Measurements from ENCODE around the gene NT5M. TPM values are rescaled to one million over a fixed set of nuclear protein-coding genes. Genes with fewer than 3 reads are reported as not detected.

NT5M gene
- total RNA-seq, 1 donor from 2014 or later, result 5.8 TPM

DNA sequence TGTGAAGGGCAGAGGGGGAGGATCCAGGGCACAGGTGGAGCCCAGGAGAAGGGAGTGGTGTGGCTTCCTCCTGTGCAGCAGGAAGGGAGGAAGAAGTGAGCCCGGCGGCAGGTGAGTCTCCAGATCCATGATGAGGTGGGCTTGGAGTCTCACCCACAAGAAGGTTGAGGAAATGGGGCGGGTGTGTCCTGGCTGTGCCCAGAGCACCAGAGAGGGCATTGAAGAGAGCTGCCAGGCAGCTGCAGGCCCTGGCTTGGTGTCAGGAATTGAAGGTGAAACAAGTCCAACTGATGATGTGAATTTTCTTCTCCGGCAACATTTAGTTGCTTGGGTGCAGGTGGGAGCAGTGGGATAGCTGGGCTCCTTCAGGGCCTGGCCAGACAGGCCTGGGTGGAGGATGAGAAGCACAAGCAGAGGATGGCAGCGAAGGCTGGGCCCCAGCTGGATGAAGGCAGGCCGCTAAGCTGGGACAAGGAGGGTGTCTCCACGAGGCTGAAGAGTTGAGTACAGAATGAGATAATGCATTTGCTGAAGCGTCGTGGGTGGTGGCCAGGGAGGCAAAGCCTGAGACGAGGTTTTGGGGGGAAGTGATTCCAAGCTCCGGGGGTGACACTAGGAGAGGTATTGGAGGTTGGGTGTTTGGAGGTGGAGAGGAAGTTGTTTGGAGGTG lies 18.3 kb downstream of the NT5M start:
- peaks cover 4% of the 10 kb centered on the region for H3K36me3 Mint-ChIP-seq (ENCODE audit: low read depth, unreplicated experiment)
- DNase-seq (ENCODE audit: low spot score), result no peak
- no peak overlapping the region for H3K4me3 Mint-ChIP-seq (ENCODE audit: unreplicated experiment)
- TF ChIP-seq, protein P1, sequence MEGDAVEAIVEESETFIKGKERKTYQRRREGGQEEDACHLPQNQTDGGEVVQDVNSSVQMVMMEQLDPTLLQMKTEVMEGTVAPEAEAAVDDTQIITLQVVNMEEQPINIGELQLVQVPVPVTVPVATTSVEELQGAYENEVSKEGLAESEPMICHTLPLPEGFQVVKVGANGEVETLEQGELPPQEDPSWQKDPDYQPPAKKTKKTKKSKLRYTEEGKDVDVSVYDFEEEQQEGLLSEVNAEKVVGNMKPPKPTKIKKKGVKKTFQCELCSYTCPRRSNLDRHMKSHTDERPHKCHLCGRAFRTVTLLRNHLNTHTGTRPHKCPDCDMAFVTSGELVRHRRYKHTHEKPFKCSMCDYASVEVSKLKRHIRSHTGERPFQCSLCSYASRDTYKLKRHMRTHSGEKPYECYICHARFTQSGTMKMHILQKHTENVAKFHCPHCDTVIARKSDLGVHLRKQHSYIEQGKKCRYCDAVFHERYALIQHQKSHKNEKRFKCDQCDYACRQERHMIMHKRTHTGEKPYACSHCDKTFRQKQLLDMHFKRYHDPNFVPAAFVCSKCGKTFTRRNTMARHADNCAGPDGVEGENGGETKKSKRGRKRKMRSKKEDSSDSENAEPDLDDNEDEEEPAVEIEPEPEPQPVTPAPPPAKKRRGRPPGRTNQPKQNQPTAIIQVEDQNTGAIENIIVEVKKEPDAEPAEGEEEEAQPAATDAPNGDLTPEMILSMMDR (IDR thresholded peaks at IDR 0.05; ENCODE audit: unreplicated experiment), result no peak
- no peaks in the 10 kb centered on the region for H3K9me3 Mint-ChIP-seq (ENCODE audit: unreplicated experiment)
- no peak overlapping the region for H3K27ac Mint-ChIP-seq (ENCODE audit: unreplicated experiment)
- peaks cover 1% of the 10 kb centered on the region for H3K27me3 Mint-ChIP-seq (ENCODE audit: unreplicated experiment)
- H3K4me1 Mint-ChIP-seq (ENCODE audit: unreplicated experiment), result no peaks in the 10 kb centered on the region

DNA sequence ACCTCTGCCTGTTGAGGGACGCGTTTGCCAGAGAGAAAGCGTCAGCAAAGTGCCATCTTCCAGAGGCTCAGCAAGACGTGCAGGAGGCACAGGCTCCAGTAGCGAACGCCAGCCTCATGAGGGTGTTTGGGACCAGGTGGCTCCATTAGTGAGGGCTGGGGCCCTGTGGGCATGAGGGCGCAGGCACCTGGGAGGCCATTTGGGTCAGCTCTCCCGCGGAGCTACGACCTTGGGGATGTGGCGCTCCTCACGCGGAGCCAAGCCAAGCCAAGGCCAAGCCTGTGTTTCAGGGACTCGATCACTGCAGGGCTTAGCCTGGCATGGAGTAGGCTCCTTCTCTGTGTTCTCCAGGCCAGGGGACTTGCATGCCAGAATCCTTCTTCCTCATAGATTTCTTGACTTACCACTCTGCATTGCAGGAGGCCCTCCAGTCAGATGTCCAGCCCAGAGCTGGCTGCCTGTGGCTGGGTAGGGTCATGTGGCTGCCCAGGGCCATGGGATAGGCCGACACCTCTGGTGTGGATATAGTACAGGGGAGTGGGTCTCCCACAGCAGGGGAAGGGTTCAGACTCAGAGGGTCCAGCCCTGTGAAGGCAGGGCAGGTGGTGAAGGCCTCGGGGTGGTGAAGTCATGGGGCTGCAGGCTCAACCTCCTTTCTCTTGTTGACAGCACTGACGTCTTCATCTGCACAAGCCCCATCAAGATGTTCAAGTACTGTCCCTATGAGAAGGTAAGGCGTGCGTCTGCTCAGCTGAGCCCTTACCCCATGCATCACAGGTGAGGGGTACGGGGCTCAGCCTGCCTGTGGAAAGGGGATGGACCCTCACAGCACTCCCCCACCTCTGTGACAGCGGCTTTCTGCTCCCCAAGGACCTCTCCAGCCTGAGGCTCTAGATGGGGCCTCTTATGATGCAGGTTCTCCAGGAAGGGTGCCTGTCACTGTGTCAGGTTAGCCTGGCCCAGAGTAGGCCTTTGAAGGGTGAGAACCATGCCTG lies 19.6 kb downstream of the NT5M start:
- no peaks in the 10 kb centered on the region for H3K9me3 Mint-ChIP-seq (ENCODE audit: unreplicated experiment)
- TF ChIP-seq, protein P1 (IDR thresholded peaks at IDR 0.05; ENCODE audit: unreplicated experiment), result no peak
- H3K4me1 Mint-ChIP-seq (ENCODE audit: unreplicated experiment), result no peaks in the 10 kb centered on the region
- no peak for DNase-seq (ENCODE audit: low spot score)
- H3K27ac Mint-ChIP-seq (ENCODE audit: unreplicated experiment), result no peak overlapping the region
- peaks cover 1% of the 10 kb centered on the region for H3K27me3 Mint-ChIP-seq (ENCODE audit: unreplicated experiment)
- H3K36me3 Mint-ChIP-seq (ENCODE audit: low read depth, unreplicated experiment), result peaks cover 4% of the 10 kb centered on the region
- H3K4me3 Mint-ChIP-seq (ENCODE audit: unreplicated experiment), result no peak overlapping the region

DNA sequence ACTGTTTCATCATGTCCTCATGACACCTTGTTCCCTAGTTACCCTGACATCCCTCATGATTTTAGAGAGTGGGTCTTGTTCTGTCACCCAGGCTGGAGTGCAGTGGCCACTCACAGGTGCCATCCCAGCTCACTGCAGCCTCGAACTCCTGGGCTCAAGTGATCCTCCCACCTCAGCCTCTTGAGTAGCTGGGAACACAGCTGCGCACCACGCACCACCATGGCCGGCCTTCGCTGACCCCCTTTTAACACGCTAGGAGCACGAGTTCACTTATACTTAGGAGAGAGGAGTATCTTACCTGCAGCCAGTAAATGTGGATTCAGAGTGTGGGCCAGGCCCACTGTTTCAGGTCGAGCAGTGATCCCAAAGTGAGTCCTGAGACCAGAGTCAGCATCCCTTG lies 21.4 kb downstream of the NT5M start:
- H3K4me1 Mint-ChIP-seq (ENCODE audit: unreplicated experiment), result no peaks in the 10 kb centered on the region
- TF ChIP-seq, protein P1 (IDR thresholded peaks at IDR 0.05; ENCODE audit: unreplicated experiment), result no peak
- no peak overlapping the region for H3K4me3 Mint-ChIP-seq (ENCODE audit: unreplicated experiment)

DNA sequence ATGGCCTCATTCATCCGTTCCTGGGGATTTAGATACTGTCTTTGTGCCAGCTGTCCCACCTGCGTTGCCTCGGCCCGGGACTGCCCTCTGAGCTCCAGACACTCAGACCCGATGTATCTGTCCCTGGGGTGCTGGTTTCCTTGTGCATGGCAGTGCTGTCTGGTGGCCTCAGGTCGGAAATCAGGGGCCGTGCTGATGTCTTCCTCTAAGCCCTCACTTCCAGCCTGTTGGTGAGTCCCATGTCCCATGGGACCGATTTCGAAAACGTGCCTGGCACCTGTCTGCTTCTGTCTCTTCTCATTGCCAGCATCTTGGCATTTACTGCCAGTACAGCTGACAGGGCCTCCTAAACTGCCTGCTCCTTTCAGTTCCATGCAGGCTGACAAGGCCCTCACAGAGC lies 22.1 kb downstream of the NT5M start:
- peaks cover 4% of the 10 kb centered on the region for H3K36me3 Mint-ChIP-seq (ENCODE audit: low read depth, unreplicated experiment)

More for the DNA sequence above, 21.4 kb downstream of the NT5M start:
- H3K36me3 Mint-ChIP-seq (ENCODE audit: low read depth, unreplicated experiment), result peaks cover 4% of the 10 kb centered on the region
- H3K27ac Mint-ChIP-seq (ENCODE audit: unreplicated experiment), result no peak overlapping the region
- no peaks in the 10 kb centered on the region for H3K9me3 Mint-ChIP-seq (ENCODE audit: unreplicated experiment)
- no peak for DNase-seq (ENCODE audit: low spot score)
- peaks cover 1% of the 10 kb centered on the region for H3K27me3 Mint-ChIP-seq (ENCODE audit: unreplicated experiment)

More for the DNA sequence above, 22.1 kb downstream of the NT5M start:
- no peak for DNase-seq (ENCODE audit: low spot score)
- Mint-ChIP-seq H3K4me3 (ENCODE audit: unreplicated experiment) (no peak overlapping the region), H3K9me3 (ENCODE audit: unreplicated experiment) (no peaks in the 10 kb centered on the region), H3K27ac (ENCODE audit: unreplicated experiment) (no peak overlapping the region), H3K4me1 (ENCODE audit: unreplicated experiment) (no peaks in the 10 kb centered on the region), H3K27me3 (ENCODE audit: unreplicated experiment) (peaks cover 1% of the 10 kb centered on the region)
- TF ChIP-seq, protein P1 (IDR thresholded peaks at IDR 0.05; ENCODE audit: unreplicated experiment), result no peak

Measured in endothelial cell (in vitro differentiated cells).